NCI-H748 (cell line): ENCODE data around the gene CPSF4L.
"Not testable (repeated sequence)": the region's sequence is repeated elsewhere in the genome, so short reads cannot be mapped to it uniquely, and the experiment has no call there.

Source experiments
- DNase-seq: peaks from one replicate; lab custom pipeline; 2025; ENCODE audit not compliant: unreplicated experiment; lab: John Stamatoyannopoulos, UW

Gene CPSF4L

DNA sequence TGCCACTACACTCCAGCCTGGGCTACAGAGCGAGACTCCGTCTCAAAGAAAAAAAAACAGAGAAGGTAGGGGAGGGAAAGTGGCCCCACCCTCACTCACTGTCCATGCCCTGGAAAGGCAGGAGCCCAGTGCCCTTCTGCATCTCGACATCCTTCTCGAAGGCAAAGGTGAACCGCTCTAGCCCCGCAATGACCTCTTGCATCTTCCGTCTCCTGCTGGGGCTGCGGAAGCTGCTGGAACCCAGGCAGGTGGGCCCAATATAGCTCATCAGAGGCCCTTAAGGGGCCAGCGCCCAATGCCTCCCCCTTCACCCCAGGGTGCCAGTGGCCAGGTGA is at the start of gene CPSF4L:
CPSF4L (minus strand) TSS at position 264 of the 335 bp plus-strand sequence; CDS start at position 202, 62 bp downstream.
- DNase-seq, result no peak

GRCh38 chr17:73311428-73311780 is 49.7 kb upstream of the CPSF4L start:
- DNase-seq, result peak; percentile 59

DNA sequence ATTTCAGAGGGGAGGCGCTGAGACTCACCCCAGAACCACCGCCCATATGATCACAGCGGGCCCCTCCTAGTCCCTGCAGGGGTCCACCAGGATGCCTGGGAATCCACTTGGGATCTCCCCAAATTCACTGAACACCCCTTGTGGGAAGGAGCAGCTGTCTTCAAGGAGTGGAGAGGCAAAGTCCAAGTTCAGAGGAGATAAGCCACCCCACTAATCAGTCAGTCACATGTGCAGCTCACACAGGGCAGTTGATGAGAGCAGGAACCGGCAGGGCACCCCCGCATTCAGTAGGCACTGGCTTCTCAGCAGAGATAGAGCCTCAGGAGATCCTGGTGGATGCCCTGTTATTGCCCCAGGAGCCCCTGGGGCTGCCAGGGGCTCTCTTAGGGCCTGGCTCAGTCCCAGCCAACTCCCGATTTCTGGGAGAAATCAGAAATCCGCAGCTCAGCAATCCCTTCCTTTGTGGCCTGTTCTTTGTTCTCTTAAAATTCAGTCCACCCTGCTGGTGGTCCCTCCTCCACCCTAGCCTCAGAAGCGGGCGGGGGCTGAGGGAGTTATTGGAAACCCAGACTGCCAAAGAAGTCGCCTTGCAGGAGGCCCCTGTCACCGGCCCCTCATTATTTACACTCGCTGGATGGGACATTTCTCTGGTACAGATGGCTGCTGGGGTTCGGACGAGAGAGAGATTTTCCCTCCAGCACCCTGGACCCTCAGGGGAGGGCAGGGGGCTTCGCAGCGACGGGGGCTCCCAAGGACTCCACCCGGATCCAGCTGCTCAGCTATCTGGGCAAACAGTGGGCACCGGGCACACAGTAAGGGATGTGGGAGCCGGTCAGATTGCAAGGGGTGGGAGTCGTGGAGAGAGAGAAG is 48.3 kb upstream of the CPSF4L start:
- DNase-seq, result no peak

GRCh38 chr17:73308959-73309358 is 47.3 kb upstream of the CPSF4L start:
- not testable (repeated sequence) for DNase-seq

DNA sequence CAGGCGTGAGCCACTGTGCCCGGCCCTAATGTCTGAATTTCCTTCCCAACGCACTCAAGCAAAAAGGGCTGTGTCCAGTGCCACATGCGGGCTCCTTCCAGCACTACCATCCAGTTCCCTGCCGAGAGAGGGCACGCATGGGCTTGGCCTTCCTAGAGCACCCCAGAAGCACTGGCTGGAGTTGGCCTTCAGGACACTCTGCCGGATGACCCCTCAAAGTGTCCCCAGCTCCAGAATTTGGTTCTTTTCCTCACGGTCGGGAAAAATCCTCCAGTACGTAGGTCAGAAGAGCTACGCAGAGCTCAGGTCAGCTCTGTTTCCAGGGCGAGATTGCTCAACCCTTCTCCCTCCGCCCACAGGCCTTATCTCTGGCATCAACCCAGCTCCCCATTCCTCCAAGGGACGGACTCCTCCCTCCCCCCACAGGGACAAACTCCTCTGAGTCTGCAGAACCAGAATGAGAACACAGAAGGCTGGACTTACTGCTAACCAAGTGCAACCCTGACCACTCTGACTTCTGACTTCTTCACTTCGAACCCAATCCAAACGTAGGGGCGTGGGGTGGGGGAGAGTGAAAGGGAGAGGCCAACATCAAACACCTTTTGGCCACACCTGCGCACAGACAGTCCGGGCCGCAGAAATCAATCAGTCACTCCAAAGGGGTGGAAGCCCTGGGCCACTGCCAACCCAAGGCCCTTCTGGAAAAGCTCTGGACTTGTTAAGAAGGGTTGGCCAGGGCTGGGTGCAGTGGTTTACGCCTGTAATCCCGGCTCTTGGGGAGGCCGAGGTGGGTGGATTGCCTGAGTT is 46.5 kb upstream of the CPSF4L start:
- no peak for DNase-seq

GRCh38 chr17:73307130-73307529 is 45.5 kb upstream of the CPSF4L start:
- DNase-seq, result no peak

DNA sequence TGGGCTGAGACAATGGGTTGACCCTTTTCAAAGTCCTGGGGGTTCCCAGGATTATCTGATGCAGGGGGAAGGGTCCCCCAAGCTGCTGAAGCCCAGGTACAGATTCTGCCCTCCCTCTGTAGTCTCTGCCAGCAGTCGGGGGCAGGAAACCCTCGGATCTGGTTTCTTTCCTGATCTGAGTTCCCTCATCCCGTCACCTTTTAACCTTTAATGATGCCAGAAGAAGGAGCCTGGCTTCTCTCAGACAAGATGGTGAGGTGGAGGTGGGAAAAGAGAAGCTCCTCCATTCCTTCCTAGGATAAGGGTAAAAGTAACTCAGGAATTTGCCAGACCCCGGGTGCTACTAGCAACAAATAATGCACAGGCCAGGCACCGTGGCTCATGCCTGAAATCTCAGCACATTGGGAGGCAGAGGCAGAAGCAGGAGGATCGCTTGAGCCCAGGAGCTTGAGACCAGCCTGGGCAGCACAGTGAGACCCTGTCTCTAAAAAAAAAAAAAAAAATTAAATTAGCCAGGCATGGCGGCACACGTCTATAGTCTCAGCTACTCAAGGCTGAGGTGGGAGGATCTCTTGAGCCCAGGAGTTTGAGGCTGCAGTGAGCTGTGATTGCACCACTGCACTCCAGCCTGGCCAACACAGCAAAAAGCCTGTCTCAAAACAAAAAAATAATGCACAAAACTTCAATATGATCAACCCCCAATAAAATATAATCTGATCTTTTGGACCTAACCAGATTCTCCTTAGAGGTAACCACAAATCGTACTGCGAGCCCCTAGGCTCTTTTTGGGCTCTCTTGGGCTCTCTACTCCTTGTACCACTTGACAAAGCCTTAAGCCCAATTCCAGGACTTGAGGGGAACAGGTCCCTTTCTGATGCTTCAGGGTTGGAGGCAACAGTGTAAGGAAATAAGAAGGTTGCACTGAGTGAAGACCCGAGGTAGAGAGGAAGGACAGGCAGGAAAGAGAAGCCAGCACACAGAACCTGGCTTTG is 44.5 kb upstream of the CPSF4L start:
- DNase-seq, result no peak

GRCh38 chr17:73304971-73305812 is 43.5 kb upstream of the CPSF4L start:
- DNase-seq, result no peak

- no peak for DNase-seq
These were observed 42.8 kb upstream of the CPSF4L start for GRCh38 chr17:73304438-73304837.

- DNase-seq, result no peak
These were observed 40.5 kb upstream of the CPSF4L start for GRCh38 chr17:73302189-73302588.

- DNase-seq, result no peak
These were observed 39.7 kb upstream of the CPSF4L start for GRCh38 chr17:73301369-73301768.

GRCh38 chr17:73300392-73300791 is 38.7 kb upstream of the CPSF4L start:
- DNase-seq, result no peak

DNA sequence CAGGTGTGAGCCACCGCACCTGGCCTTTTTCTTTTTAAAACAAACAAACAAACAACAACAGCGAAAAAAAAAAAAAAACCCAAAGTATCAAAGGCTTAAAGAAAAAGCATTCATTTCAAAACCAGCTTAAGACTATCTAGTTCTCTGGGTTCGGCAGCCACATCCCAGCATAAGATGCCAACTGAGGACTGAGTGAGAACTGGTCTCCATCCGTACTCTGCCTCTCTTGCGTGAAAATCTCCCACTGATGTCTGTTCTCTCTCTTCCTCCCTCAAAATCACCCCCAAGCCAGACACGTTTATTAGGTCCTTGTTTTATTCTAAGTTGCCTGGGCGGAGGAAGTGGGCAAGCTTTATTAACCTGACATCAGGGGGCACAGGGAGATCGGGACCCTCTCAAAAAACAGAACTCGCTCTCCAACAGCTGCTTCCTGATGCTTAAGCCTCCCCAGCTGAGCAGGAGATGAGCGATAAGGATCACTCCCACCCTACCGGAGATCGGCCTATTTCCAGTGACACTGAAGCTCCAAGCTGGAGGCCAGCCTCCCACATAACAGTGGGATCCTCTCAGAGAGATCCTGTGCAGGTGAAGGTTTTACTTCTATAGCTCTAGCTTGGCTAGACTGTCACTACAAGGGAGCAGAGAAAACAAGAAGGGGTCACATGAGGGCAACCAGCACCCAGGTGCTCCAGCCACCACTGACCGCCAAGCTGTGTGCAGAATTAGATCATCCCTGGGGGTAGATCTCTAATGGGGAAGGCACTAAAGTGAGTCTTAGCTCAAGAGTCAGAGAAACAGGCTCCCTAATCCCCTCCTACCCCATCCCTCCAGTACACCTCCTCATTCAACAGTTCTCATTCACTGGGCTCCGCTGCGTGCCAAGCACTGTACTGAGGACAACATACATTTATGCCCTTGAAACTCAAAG is 36.5 kb upstream of the CPSF4L start:
- DNase-seq, result no peak

DNA sequence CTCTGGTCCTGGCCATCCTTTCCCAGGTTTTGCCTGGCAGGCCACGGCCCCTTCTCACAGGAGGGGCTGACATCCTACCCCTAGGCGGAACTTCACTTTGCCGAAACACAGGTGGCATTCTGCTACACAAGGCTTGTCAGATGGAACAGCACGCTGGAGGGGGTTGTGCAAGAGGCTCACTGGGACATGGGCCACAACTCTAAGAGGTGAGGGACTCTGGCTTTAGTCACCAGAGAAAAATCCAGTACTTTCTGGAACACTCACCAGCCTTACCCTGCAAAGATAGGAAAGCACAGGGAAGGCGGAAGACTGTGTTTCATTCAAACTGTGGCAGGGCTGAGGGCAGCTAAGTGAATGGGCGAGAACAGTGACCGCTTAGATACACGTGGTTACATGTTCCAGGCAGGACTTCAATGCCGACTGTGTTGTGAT is 31.8 kb upstream of the CPSF4L start:
- DNase-seq, result no peak

DNA sequence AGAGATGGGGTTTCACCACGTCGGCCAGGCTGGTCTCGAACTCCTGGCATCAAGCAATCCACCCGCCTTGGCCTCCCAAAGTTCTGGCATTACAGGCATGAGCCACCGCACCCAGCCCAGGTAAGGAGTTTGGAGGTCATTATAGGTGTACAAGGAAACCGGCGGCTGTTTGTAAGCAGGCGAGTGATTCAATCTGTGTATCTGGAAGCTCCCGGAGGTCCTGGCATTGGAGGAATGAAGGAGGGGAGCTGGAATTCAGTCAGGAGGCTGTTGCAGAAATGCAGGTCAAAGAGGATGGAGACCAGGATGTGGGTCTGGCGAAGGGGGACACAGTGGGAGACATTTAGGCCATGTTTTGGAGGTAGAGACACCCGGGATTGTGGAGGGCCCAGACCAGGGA is 31.4 kb upstream of the CPSF4L start:
- no peak for DNase-seq

DNA sequence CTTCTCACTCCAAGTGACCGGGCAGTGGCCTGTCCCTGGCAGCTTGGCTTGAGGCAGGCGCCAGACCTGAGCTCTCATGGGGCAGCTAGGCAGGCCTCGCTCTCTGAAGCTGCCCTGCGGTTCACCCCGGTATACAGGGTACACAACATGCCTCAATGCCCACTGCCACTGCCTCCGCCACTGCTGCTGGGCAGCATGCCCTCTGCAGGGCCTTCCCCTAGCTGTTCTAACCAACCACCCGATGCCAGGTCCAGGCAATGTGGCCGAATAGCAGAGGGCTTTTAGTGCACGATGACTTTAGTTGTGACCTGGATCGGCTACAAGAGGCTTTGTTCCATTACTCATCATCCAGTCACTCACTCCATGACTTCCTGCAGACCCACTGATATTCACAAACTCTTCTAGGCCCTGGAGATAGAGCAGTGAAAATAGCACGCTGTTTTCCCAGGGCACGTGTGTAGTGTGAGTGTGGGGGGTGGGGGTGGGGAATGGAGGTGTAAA is 30.4 kb upstream of the CPSF4L start:
- no peak for DNase-seq

DNA sequence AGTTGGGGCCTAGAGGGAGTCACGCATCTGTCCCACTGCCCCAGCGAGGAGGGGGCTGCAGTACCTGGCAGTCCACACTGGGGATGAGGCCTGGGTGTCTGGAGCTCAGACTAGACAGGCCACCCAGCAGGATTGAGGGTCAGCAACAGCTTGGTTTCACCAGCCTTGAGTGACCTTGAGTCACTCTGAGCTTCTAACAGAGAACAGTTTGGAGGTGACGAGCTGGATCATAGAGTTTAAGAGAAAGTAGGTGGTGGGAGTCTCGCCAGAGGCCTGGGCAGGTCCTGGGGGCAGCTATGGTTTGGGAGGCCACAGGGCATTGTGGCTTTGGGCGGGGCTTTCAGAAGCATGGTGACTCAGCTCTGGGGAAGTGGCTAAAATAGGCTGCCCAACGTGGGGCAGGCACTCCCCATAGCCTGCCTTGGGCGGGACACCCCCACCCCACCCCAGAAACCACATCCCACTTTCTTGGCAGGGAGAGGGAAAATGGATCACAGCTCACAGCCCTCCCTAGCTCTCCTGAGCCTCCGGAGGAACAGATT is 29.7 kb upstream of the CPSF4L start:
- no peak for DNase-seq

GRCh38 chr17:73290399-73291259 is 28.9 kb upstream of the CPSF4L start:
- no peak for DNase-seq
